Sciatic nerve (tissue), 2 donors: ENCODE data around the gene ASCC1. TPM values are rescaled to one million over a fixed set of nuclear protein-coding genes. Genes with fewer than 3 reads are reported as not detected.
"Not testable (repeated sequence)": the region's sequence is repeated elsewhere in the genome, so short reads cannot be mapped to it uniquely, and the experiment has no call there.

Source experiments
- ATAC-seq: fragments of 200-7000 bp; cut with Tn5 transposase; one replicate; pipeline ENCODE4 v1.9.1; 2020; ENCODE audit warnings: mild to moderate bottlenecking, moderate library complexity
- DNase-seq: peaks from one replicate; pipeline ENCODE4 v3.0.0-alpha.2; 2020; ENCODE audit warnings: low spot score
- intact Hi-C: fragments of 100-400 bp; cut with DNase I; formaldehyde crosslinking; loops from one replicate; pipeline ENCODE4 v1.14.2; 2022
- total RNA-seq: library from RNA; stranded (reverse); fragmentation: NEBNext Ultra II Directional; extraction: Animal tissue kit (Norgen Biotek cat#: 25700); gene quantifications from one replicate; pipeline ENCODE4 v1.2.1, GENCODE V29; 2021
- donor health status: DM: no; HTN: no; CAD: no.
- donor health status: DM: no; HTN: no; CAD: no.

Gene ASCC1
- total RNA-seq, 1 donor from 2014 or later: 37.4 TPM

- intact Hi-C loops: no loop called here
- DNase-seq (peak; percentile 19), ATAC-seq (no peak)
Observed at GRCh38 chr10:72226418-72227027, 10.4 kb upstream of the ASCC1 start.

GRCh38 chr10:72224191-72224590 is 8.1 kb upstream of the ASCC1 start:
- DNase-seq: peak; percentile 23
- intact Hi-C loops, ATAC-seq: not testable (repeated sequence)

GRCh38 chr10:72223743-72224101 is 7.6 kb upstream of the ASCC1 start:
- peak; percentile 50 for DNase-seq
- intact Hi-C loops: no loop called here
- ATAC-seq: peak; percentile 46

- ATAC-seq: no peak
- intact Hi-C loops: no loop called here
Observed at GRCh38 chr10:72221278-72221677, 5.2 kb upstream of the ASCC1 start.

GRCh38 chr10:72220637-72221036 is 4.6 kb upstream of the ASCC1 start:
- no peak for ATAC-seq
- intact Hi-C loops: no loop called here
- no peak for DNase-seq

More at GRCh38 chr10:72221278-72221677, 5.2 kb upstream of the ASCC1 start:
- no peak for DNase-seq

GRCh38 chr10:72219235-72219814 is 3.2 kb upstream of the ASCC1 start:
- no peak for ATAC-seq
- intact Hi-C loops: loop anchor here (10.0 kb wide), 1 partner anchor 115 kb away; no protein-coding TSS in a partner anchor
- peak; percentile 3 for DNase-seq

GRCh38 chr10:72218726-72219125 is 2.6 kb upstream of the ASCC1 start:
- intact Hi-C loops: loop anchor here (10.0 kb wide), 1 partner anchor 116 kb away; no protein-coding TSS in a partner anchor
- ATAC-seq (no peak), DNase-seq (no peak)

GRCh38 chr10:72218325-72218724 is 2.2 kb upstream of the ASCC1 start:
- intact Hi-C loops: loop anchor here (10.0 kb wide), 1 partner anchor 116 kb away; no protein-coding TSS in a partner anchor
- ATAC-seq: no peak

GRCh38 chr10:72211832-72212231 is 4.2 kb downstream of the ASCC1 start:
- peak; percentile 15 for DNase-seq
- ATAC-seq: not testable (repeated sequence)
- intact Hi-C loops: loop anchor here (10.0 kb wide), 1 partner anchor 123 kb away; no protein-coding TSS in a partner anchor

More at GRCh38 chr10:72218325-72218724, 2.2 kb upstream of the ASCC1 start:
- no peak for DNase-seq

GRCh38 chr10:72211381-72211780 is 4.7 kb downstream of the ASCC1 start:
- intact Hi-C loops: loop anchor here (10.0 kb wide), 1 partner anchor 123 kb away; no protein-coding TSS in a partner anchor

GRCh38 chr10:72208526-72208925 is 7.5 kb downstream of the ASCC1 start:
- ATAC-seq, DNase-seq, intact Hi-C loops: not testable (repeated sequence)

More at GRCh38 chr10:72211381-72211780, 4.7 kb downstream of the ASCC1 start:
- DNase-seq: peak; percentile 14
- ATAC-seq: not testable (repeated sequence)

- DNase-seq: no peak
- no peak for ATAC-seq
- intact Hi-C loops: no loop called here
Observed at GRCh38 chr10:72206511-72207229, 9.4 kb downstream of the ASCC1 start.

GRCh38 chr10:72204724-72205123 is 11.4 kb downstream of the ASCC1 start:
- DNase-seq: no peak
- no peak for ATAC-seq
- intact Hi-C loops: no loop called here

- ATAC-seq (no peak), DNase-seq (no peak)
- intact Hi-C loops: no loop called here
Observed at GRCh38 chr10:72204296-72204695, 11.8 kb downstream of the ASCC1 start.

- intact Hi-C loops: loop anchor here (2.0 kb wide), 1 partner anchor 42 kb away; no protein-coding TSS in a partner anchor
- ATAC-seq (no peak), DNase-seq (no peak)
Observed at GRCh38 chr10:72201293-72201692, 14.8 kb downstream of the ASCC1 start.

GRCh38 chr10:72200883-72201282 is 15.2 kb downstream of the ASCC1 start:
- intact Hi-C loops: loop anchor here (2.0 kb wide), 1 partner anchor 42 kb away; no protein-coding TSS in a partner anchor
- ATAC-seq: no peak

GRCh38 chr10:72194949-72195348 is 21.1 kb downstream of the ASCC1 start:
- no peak for ATAC-seq
- intact Hi-C loops: no loop called here
- DNase-seq: no peak

More at GRCh38 chr10:72200883-72201282, 15.2 kb downstream of the ASCC1 start:
- no peak for DNase-seq

- DNase-seq (no peak), ATAC-seq (no peak)
- intact Hi-C loops: no loop called here
Observed at GRCh38 chr10:72186982-72187330, 29.1 kb downstream of the ASCC1 start.

GRCh38 chr10:72186258-72186981 is 29.7 kb downstream of the ASCC1 start:
- intact Hi-C loops: no loop called here
- ATAC-seq (peak; percentile 93), DNase-seq (no peak)
